H1 (cell line): Measurements from ENCODE around the gene KLHL17. TPM values are rescaled to one million over a fixed set of nuclear protein-coding genes. Genes with fewer than 3 reads are reported as not detected.

Experiments used
- CHD7 ChIP-seq: fragments of 300-600 bp; sonication (generic); IDR thresholded peaks from 2 replicates; pipeline ENCODE4 v1.7.1; 2012; ENCODE audit warnings: low read length, moderate library complexity, mild to moderate bottlenecking, inconsistent platforms; ENCODE audit not compliant: insufficient replicate concordance
- CTCF ChIP-seq, 3 experiments: IDR thresholded peaks; 1 replicate in 2 of 3; 2 replicates in 1 of 3; pipeline versions ENCODE4 v1.5.1 to v1.6.1; 2011; ENCODE audit warnings: low read length in 3 of 3, mild to moderate bottlenecking in 3 of 3, inconsistent platforms in 2 of 3, low read depth in 1 of 3, moderate library complexity in 1 of 3; ENCODE audit not compliant: insufficient read depth in 1 of 3; ENCODE audit errors: control extremely low read depth in 1 of 3
- PHF8 ChIP-seq: fragments of 200-600 bp; sonication (generic); conservative IDR thresholded peaks from 2 replicates; pipeline ENCODE4 v1.7.1; 2012; ENCODE audit warnings: low read depth, mild to moderate bottlenecking, inconsistent platforms, low read length, moderate library complexity
- POLR2A ChIP-seq, 2 experiments: IDR thresholded peaks; 1 replicate in 1 of 2; 2 replicates in 1 of 2; pipeline ENCODE4 v1.6.1; 2011; ENCODE audit warnings: low read depth in 2 of 2, low read length in 2 of 2, mild to moderate bottlenecking in 2 of 2; ENCODE audit errors: control extremely low read depth in 1 of 2
- SIN3A ChIP-seq, 2 experiments: IDR thresholded peaks in 1 of 2; conservative IDR thresholded peaks in 1 of 2; 2 replicates each; pipeline ENCODE4 v1.6.1; 2011 to 2012; ENCODE audit warnings: low read length in 2 of 2, improper control_type of control experiment in 1 of 2, low read depth in 1 of 2, mild to moderate bottlenecking in 1 of 2
- SUZ12 ChIP-seq: fragments of 200-600 bp; sonication (generic); IDR thresholded peaks from 2 replicates; pipeline ENCODE4 v1.6.1; 2012; ENCODE audit warnings: mild to moderate bottlenecking, inconsistent platforms, low read length, moderate library complexity, mixed read lengths
- TAF1 ChIP-seq: IDR thresholded peaks from 2 replicates; pipeline ENCODE4 v1.6.1; 2011; ENCODE audit warnings: mild to moderate bottlenecking, low read depth, low read length
- polyA plus RNA-seq, 7 experiments: library from polyadenylated mRNA; depleted of rRNA in 3 of 7; stranded (reverse) in 5 of 7; unstranded in 2 of 7; fragments of >200 nt in 5 of 7; fragments of 200-250 nt in 2 of 7; gene quantifications; 1 replicate in 5 of 7; 2 replicates in 1 of 7; 4 replicates in 1 of 7; pipeline versions ENCODE4 v1.2.1 to v1.2.3, GENCODE V29; 2011 to 2013; ENCODE audit warnings: missing spikeins in 2 of 7, mixed read lengths in 2 of 7
- total RNA-seq: library from RNA; stranded (reverse); fragmentation: NEBNext Ultra II Directional; extraction: Animal tissue kit (Norgen Biotek cat#: 25700); gene quantifications from 2 replicates; pipeline ENCODE4 v1.2.1, GENCODE V29; 2021

Gene KLHL17
- total and polyA plus RNA-seq, 2 of the 8 experiments (the other 6 are each of a cell fraction or from before 2014, with no cell fraction given) = 32.6 to 36.1 TPM

GRCh38 chr1:945688-946556 is 14.5 kb upstream of the KLHL17 start (continued):
- TF ChIP-seq CHD7 = no peak
- no peak for TF ChIP-seq POLR2A (IDR thresholded peaks at IDR 0.05; ENCODE audit: control extremely low read depth in 1 of 2, low read depth in 2 of 2, low read length in 2 of 2)
- TF ChIP-seq PHF8 = no peak
- TF ChIP-seq CTCF (IDR thresholded peaks at IDR 0.05; ENCODE audit: control extremely low read depth in 1 of 3, insufficient read depth in 1 of 3, low read depth in 1 of 3, low read length in 3 of 3) = no peak
- TF ChIP-seq SUZ12 = no peak
- no peak for TF ChIP-seq SIN3A (conservative IDR thresholded peaks at IDR 0.05 in 1 of 2, IDR thresholded peaks at IDR 0.05 in 1 of 2; ENCODE audit: low read depth in 1 of 2, low read length in 2 of 2)
- no peak for TF ChIP-seq TAF1
